H1 (cell line): ENCODE measurements around the gene PLCL1. TPM values are rescaled to one million over a fixed set of nuclear protein-coding genes. Genes with fewer than 3 reads are reported as not detected.

Experiments
- CTCF ChIA-PET: fragments of 300-600 bp; sonication (Branson Sonifier 250); formaldehyde crosslinking; loops from one replicate; lab custom pipeline; 2021; ENCODE audit not compliant: partially characterized antibody; lab: Charles Lee
- POLR2A ChIA-PET: fragments of 300-600 bp; sonication (Branson Sonifier 250); formaldehyde crosslinking; loops from one replicate; lab custom pipeline; 2021; ENCODE audit warnings: inconsistent platforms; ENCODE audit not compliant: partially characterized antibody; lab: Charles Lee
- DNase-seq, 2 experiments: peaks; one replicate each; pipeline versions ENCODE4 v3.0.0 to v3.0.0-alpha.2; 2010 to 2022; ENCODE audit warnings: low spot score in 2 of 2, low read depth in 1 of 2, mixed read lengths in 1 of 2
- FAIRE-seq: peaks from 2 replicates; lab custom pipeline; 2011; peaks lifted over from hg19 to GRCh38; lab: Jason Lieb, UNC
- H2AFZ ChIP-seq: 2 replicates; pipeline ENCODE4 v1.8.1; 2012; ENCODE audit warnings: low read length, inconsistent platforms
- H2AK5ac ChIP-seq: 2 replicates; pipeline ENCODE4 v1.6.1; 2013; ENCODE audit warnings: low read depth, low read length
- H2BK120ac ChIP-seq: replicated peaks from 2 replicates; pipeline ENCODE3; 2013; ENCODE audit warnings: low read depth, low read length, inconsistent platforms
- H2BK12ac ChIP-seq: 2 replicates; pipeline ENCODE4 v1.6.1; 2013; ENCODE audit warnings: low read depth, low read length
- H2BK15ac ChIP-seq: 2 replicates; pipeline ENCODE4 v1.6.1; 2013; ENCODE audit warnings: low read length
- H2BK20ac ChIP-seq: 2 replicates; pipeline ENCODE4 v1.6.1; 2013; ENCODE audit warnings: low read length
- H2BK5ac ChIP-seq: 2 replicates; pipeline ENCODE4 v1.6.1; 2013; ENCODE audit warnings: low read depth, low read length
- H3K14ac ChIP-seq: 2 replicates; pipeline ENCODE4 v1.6.1; 2013; ENCODE audit warnings: inconsistent platforms; ENCODE audit not compliant: insufficient read length
- H3K18ac ChIP-seq: 2 replicates; pipeline ENCODE4 v1.6.1; 2013; ENCODE audit warnings: low read length; ENCODE audit errors: extremely low read depth
- H3K23ac ChIP-seq: 2 replicates; pipeline ENCODE4 v1.6.1; 2013; ENCODE audit warnings: inconsistent platforms; ENCODE audit not compliant: insufficient read length
- H3K23me2 ChIP-seq: 2 replicates; pipeline ENCODE4 v1.6.1; 2013; ENCODE audit warnings: low read depth, low read length
- H3K27ac ChIP-seq: 2 replicates; pipeline ENCODE4 v1.6.1; 2011; ENCODE audit warnings: low read depth, low read length, inconsistent platforms
- H3K27me3 ChIP-seq, 4 experiments: replicated peaks in 1 of 4; 1 replicate in 1 of 4; 2 replicates in 3 of 4; pipeline versions ENCODE4 v1.6.1 to v1.8.1; 2011 to 2013; ENCODE audit warnings: low read length in 3 of 4, mild to moderate bottlenecking in 3 of 4, inconsistent platforms in 2 of 4, mixed read lengths in 2 of 4, moderate library complexity in 1 of 4; ENCODE audit not compliant: control insufficient read depth in 3 of 4, insufficient read depth in 3 of 4; ENCODE audit errors: extremely low read depth in 1 of 4
- H3K36me3 ChIP-seq, 4 experiments: 2 replicates each; pipeline versions ENCODE4 v1.6.1 to v1.8.1; 2011 to 2013; ENCODE audit warnings: mild to moderate bottlenecking in 4 of 4, low read length in 3 of 4, moderate library complexity in 2 of 4, control low read depth in 1 of 4, inconsistent platforms in 1 of 4; ENCODE audit not compliant: insufficient read depth in 4 of 4, control insufficient read depth in 2 of 4
- H3K4ac ChIP-seq: replicated peaks from 2 replicates; pipeline ENCODE3; 2013; ENCODE audit warnings: low read length, low read depth, mixed read lengths, inconsistent platforms; ENCODE audit not compliant: insufficient read length
- H3K4me1 ChIP-seq, 4 experiments: replicated peaks in 1 of 4; 1 replicate in 1 of 4; 2 replicates in 3 of 4; pipeline versions ENCODE4 v1.6.1 to v1.8.1; 2011 to 2013; ENCODE audit warnings: low read length in 3 of 4, inconsistent platforms in 2 of 4, mixed read lengths in 1 of 4; ENCODE audit not compliant: insufficient read depth in 4 of 4, control insufficient read depth in 3 of 4
- H3K4me2 ChIP-seq, 2 experiments: 2 replicates each; pipeline versions ENCODE4 v1.6.1 to v1.8.1; 2011 to 2013; ENCODE audit warnings: low read depth in 2 of 2, low read length in 2 of 2, control low read depth in 1 of 2, inconsistent platforms in 1 of 2, mild to moderate bottlenecking in 1 of 2; ENCODE audit not compliant: insufficient read depth in 1 of 2
- H3K4me3 ChIP-seq, 4 experiments: fragments of 200-600, 300-600 bp in 1 of 4; sonication (generic), shearing (Covaris generic), sonication (Bioruptor Twin) in 1 of 4; 2 replicates each; pipeline versions ENCODE4 v1.5.1 to v1.8.1; 2011 to 2016; ENCODE audit warnings: low read length in 4 of 4, low read depth in 3 of 4, control low read depth in 2 of 4, inconsistent platforms in 2 of 4, mild to moderate bottlenecking in 2 of 4, mixed read lengths in 1 of 4, moderate library complexity in 1 of 4; ENCODE audit not compliant: insufficient read depth in 2 of 4; ENCODE audit errors: extremely low read depth in 1 of 4
- H3K56ac ChIP-seq: replicated peaks from 2 replicates; pipeline ENCODE3; 2013; ENCODE audit warnings: low read depth, mild to moderate bottlenecking, mixed read lengths, low read length, inconsistent platforms; ENCODE audit not compliant: insufficient read length
- H3K79me1 ChIP-seq: 2 replicates; pipeline ENCODE4 v1.6.1; 2013; ENCODE audit warnings: low read depth, low read length, control low read depth
- H3K79me2 ChIP-seq, 2 experiments: 2 replicates each; pipeline versions ENCODE4 v1.6.1 to v1.8.1; 2012 to 2013; ENCODE audit warnings: low read length in 2 of 2, mild to moderate bottlenecking in 2 of 2, inconsistent platforms in 1 of 2; ENCODE audit not compliant: insufficient read depth in 2 of 2, control insufficient read depth in 1 of 2
- H3K9ac ChIP-seq, 4 experiments: replicated peaks in 1 of 4; 1 replicate in 1 of 4; 2 replicates in 3 of 4; pipeline versions ENCODE4 v1.6.1 to v1.8.1; 2011 to 2013; ENCODE audit warnings: low read depth in 3 of 4, low read length in 3 of 4, control low read depth in 2 of 4, mild to moderate bottlenecking in 2 of 4, moderate library complexity in 2 of 4, inconsistent platforms in 1 of 4; ENCODE audit errors: extremely low read depth in 1 of 4
- H3K9me3 ChIP-seq, 2 experiments: 2 replicates each; pipeline versions ENCODE4 v1.6.1 to v1.8.1; 2012 to 2013; ENCODE audit warnings: mild to moderate bottlenecking in 2 of 2, moderate library complexity in 2 of 2, control low read depth in 1 of 2, inconsistent platforms in 1 of 2, low read depth in 1 of 2, low read length in 1 of 2, mixed read lengths in 1 of 2; ENCODE audit not compliant: insufficient read depth in 2 of 2
- H4K20me1 ChIP-seq, 2 experiments: replicated peaks in 1 of 2; 2 replicates each; pipeline versions ENCODE3 to v1.8.1; 2011 to 2013; ENCODE audit warnings: inconsistent platforms in 2 of 2, low read length in 2 of 2, mild to moderate bottlenecking in 1 of 2; ENCODE audit not compliant: insufficient read depth in 2 of 2, control insufficient read depth in 1 of 2
- H4K5ac ChIP-seq: 2 replicates; pipeline ENCODE4 v1.6.1; 2013; ENCODE audit warnings: low read length, low read depth, mixed read lengths, inconsistent platforms; ENCODE audit not compliant: insufficient read length
- H4K8ac ChIP-seq: 2 replicates; pipeline ENCODE4 v1.8.0; 2013; ENCODE audit warnings: mild to moderate bottlenecking, moderate library complexity, low read length, inconsistent platforms; ENCODE audit not compliant: insufficient read depth; ENCODE audit errors: extremely low read depth
- H4K91ac ChIP-seq: replicated peaks from 2 replicates; pipeline ENCODE3; 2013; ENCODE audit warnings: low read length, mixed read lengths, inconsistent platforms; ENCODE audit not compliant: insufficient read length
- BRCA1 ChIP-seq: IDR thresholded peaks from 2 replicates; pipeline ENCODE4 v1.6.1; 2012; ENCODE audit warnings: low read depth, low read length, improper control_type of control experiment
- E2F6 ChIP-seq: IDR thresholded peaks from 2 replicates; pipeline ENCODE4 v1.6.1; 2012; ENCODE audit warnings: inconsistent platforms
- EGR1 ChIP-seq: IDR thresholded peaks from 2 replicates; pipeline ENCODE4 v1.6.1; 2011; ENCODE audit warnings: low read depth, low read length, borderline replicate concordance
- EP300 ChIP-seq, 2 experiments: IDR thresholded peaks; 1 replicate in 1 of 2; 2 replicates in 1 of 2; pipeline ENCODE4 v1.6.1; 2011 to 2012; ENCODE audit warnings: low read depth in 2 of 2, low read length in 2 of 2, mild to moderate bottlenecking in 2 of 2, borderline replicate concordance in 1 of 2, inconsistent platforms in 1 of 2, moderate library complexity in 1 of 2
- EZH2 ChIP-seq: fragments of 200-600 bp; sonication (generic); IDR thresholded peaks from 2 replicates; pipeline ENCODE4 v1.7.1; 2012; ENCODE audit warnings: low read depth, mild to moderate bottlenecking, moderate library complexity, low read length, inconsistent platforms; ENCODE audit not compliant: severe bottlenecking
- JUND ChIP-seq: IDR thresholded peaks from 2 replicates; pipeline ENCODE4 v1.6.1; 2011; ENCODE audit warnings: mild to moderate bottlenecking, improper control_type of control experiment, low read length
- MAFK ChIP-seq: IDR thresholded peaks from 2 replicates; pipeline ENCODE4 v1.6.1; 2012; ENCODE audit warnings: low read depth, mild to moderate bottlenecking, improper control_type of control experiment, low read length
- RAD21 ChIP-seq, 2 experiments: IDR thresholded peaks in 1 of 2; conservative IDR thresholded peaks in 1 of 2; 2 replicates each; pipeline ENCODE4 v1.6.1; 2011; ENCODE audit warnings: low read depth in 2 of 2, low read length in 2 of 2, improper control_type of control experiment in 1 of 2, inconsistent platforms in 1 of 2, mild to moderate bottlenecking in 1 of 2, moderate library complexity in 1 of 2
- SP1 ChIP-seq: IDR thresholded peaks from 2 replicates; pipeline ENCODE4 v1.6.1; 2011; ENCODE audit warnings: low read depth, low read length
- SUZ12 ChIP-seq: fragments of 200-600 bp; sonication (generic); IDR thresholded peaks from 2 replicates; pipeline ENCODE4 v1.6.1; 2012; ENCODE audit warnings: mild to moderate bottlenecking, inconsistent platforms, low read length, moderate library complexity, mixed read lengths
- TCF12 ChIP-seq: IDR thresholded peaks from 2 replicates; pipeline ENCODE4 v1.6.1; 2011; ENCODE audit warnings: low read depth, mild to moderate bottlenecking, low read length
- TEAD4 ChIP-seq: IDR thresholded peaks from 2 replicates; pipeline ENCODE4 v1.6.1; 2012; ENCODE audit warnings: low read depth, low read length, inconsistent platforms, mixed read lengths
- YY1 ChIP-seq: IDR thresholded peaks from 2 replicates; pipeline ENCODE4 v1.6.1; 2011; ENCODE audit warnings: low read depth, mild to moderate bottlenecking, low read length
- ZNF274 ChIP-seq: IDR thresholded peaks from 2 replicates; pipeline ENCODE4 v1.7.0; 2012; ENCODE audit warnings: low read length, borderline replicate concordance; ENCODE audit errors: extremely low read depth
- WGBS, 2 experiments: shearing (Covaris generic) in 1 of 2; methylation state at CpG; one replicate each; pipeline versions ENCODE4 v1.1.6 to v1.1.7; 2013 to 2015; ENCODE audit warnings: low lambda C conversion rate in 2 of 2, mixed read lengths in 2 of 2, inconsistent platforms in 1 of 2, low coverage in 1 of 2, missing lambda C conversion rate in 1 of 2; ENCODE audit not compliant: insufficient replicate concordance in 2 of 2, insufficient coverage in 1 of 2, insufficient read length in 1 of 2; ENCODE audit errors: extremely low coverage in 1 of 2, missing lambda C conversion rate in 1 of 2; 5-methylcytosine and 5-hydroxymethylcytosine counted together
- polyA plus RNA-seq, 7 experiments: library from polyadenylated mRNA; depleted of rRNA in 3 of 7; stranded (reverse) in 5 of 7; unstranded in 2 of 7; fragments of >200 nt in 5 of 7; fragments of 200-250 nt in 2 of 7; gene quantifications; 1 replicate in 5 of 7; 2 replicates in 1 of 7; 4 replicates in 1 of 7; pipeline versions ENCODE4 v1.2.1 to v1.2.3, GENCODE V29; 2011 to 2013; ENCODE audit warnings: missing spikeins in 2 of 7, mixed read lengths in 2 of 7
- total RNA-seq: library from RNA; stranded (reverse); fragmentation: NEBNext Ultra II Directional; extraction: Animal tissue kit (Norgen Biotek cat#: 25700); gene quantifications from 2 replicates; pipeline ENCODE4 v1.2.1, GENCODE V29; 2021

Gene PLCL1
- total and polyA plus RNA-seq, 2 of the 8 experiments (the other 6 are each of a cell fraction or from before 2014, with no cell fraction given): not detected

DNA sequence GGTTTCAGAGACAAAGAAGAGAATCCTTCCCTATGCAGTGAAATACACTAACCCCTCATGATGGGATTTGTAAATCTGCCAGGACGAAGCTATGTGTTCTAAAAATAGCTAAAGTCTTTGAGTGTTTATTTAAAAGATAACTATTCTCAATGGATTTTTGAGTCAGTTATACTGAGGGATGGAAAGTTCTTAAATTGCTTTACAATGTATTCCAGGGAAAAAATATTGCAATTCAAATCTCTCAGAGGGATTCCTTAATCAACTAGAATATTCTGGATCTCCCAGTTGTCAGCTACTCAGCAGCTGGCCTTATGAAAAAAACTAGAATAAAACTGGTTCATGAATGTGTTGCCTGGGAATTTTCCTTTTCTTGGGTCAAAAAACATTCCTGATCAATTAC is 312.4 kb downstream of the PLCL1 start:
- Histone ChIP-seq H4K20me1 (no peaks in the 10 kb centered on the region), H4K8ac (no peak overlapping the region), H4K91ac (no peak overlapping the region), H3K27ac (no peak overlapping the region), H3K18ac (no peak overlapping the region), H2BK120ac (no peak overlapping the region), H2AK5ac (no peak overlapping the region), H3K4me1 (peaks cover 0 to 2% (median 0%) of the 10 kb centered on the region in 4 experiments; a peak in 3 of 7 replicates), H3K27me3 (no peaks in the 10 kb centered on the region), H2BK20ac (no peak overlapping the region), H3K4me3 (no peak overlapping the region), H3K9ac (no peak overlapping the region), H3K4ac (no peak overlapping the region), H2BK15ac (no peak overlapping the region), H3K79me2 (no peaks in the 10 kb centered on the region), H2BK12ac (no peak overlapping the region), H3K4me2 (no peak overlapping the region), H3K79me1 (no peaks in the 10 kb centered on the region), H3K23me2 (no peaks in the 10 kb centered on the region), H3K14ac (no peak overlapping the region), H2BK5ac (no peak overlapping the region), H3K9me3 (no peaks in the 10 kb centered on the region), H3K56ac (no peak overlapping the region), H3K23ac (no peak overlapping the region), H2AFZ (no peak overlapping the region), H3K36me3 (no peaks in the 10 kb centered on the region), H4K5ac (no peak overlapping the region)
- no peak for FAIRE-seq
- no peak for DNase-seq
- ChIA-PET CTCF (interaction anchor here (0.7 to 2.1 kb wide), 6 partner anchors 10 to 304 kb away, joined by 3 to 7 read pairs (median 4); no protein-coding TSS in a partner anchor), POLR2A (no interaction called here)
- WGBS, 2 experiments: 64% methylated on average over 1 of the region's 1 CpG; no CpG with 5 or more reads in 1 of the 2 experiments
- TF ChIP-seq MAFK (no peak), EZH2 (no peak), YY1 (no peak), SP1 (no peak), SUZ12 (no peak), TCF12 (no peak), E2F6 (no peak), RAD21 (IDR thresholded peaks at IDR 0.05 in 1 of 2, conservative IDR thresholded peaks at IDR 0.05 in 1 of 2; ENCODE audit: low read depth in 2 of 2, low read length in 2 of 2) (no peak), JUND (no peak), TEAD4 (no peak), EP300 (IDR thresholded peaks at IDR 0.05; ENCODE audit: borderline replicate concordance in 1 of 2, low read depth in 2 of 2, low read length in 2 of 2) (no peak), BRCA1 (no peak), ZNF274 (no peak), EGR1 (no peak)
